Measurements from ENCODE around the gene DMXL2.

DMXL2 gene

GRCh38 chr15:51561271-51561670 is 61.3 kb downstream of the DMXL2 start:
- no peaks in the 10 kb centered on the region for H3K9me3 ChIP-seq (ENCODE audit: insufficient read depth, low read length, severe bottlenecking)
- ATAC-seq (ENCODE audit: insufficient read depth, low read depth) (no peak), DNase-seq (no peak)
- H4K20me1 ChIP-seq (ENCODE audit: insufficient read depth, low read length): no peaks in the 10 kb centered on the region
- H3K27me3 ChIP-seq (ENCODE audit: insufficient read depth, low read length, poor library complexity): no peaks in the 10 kb centered on the region
- H3K9ac ChIP-seq (ENCODE audit: low read depth, low read length): no peak overlapping the region
- no peak overlapping the region for H2AFZ ChIP-seq (ENCODE audit: low read depth, low read length)
- no peak overlapping the region for H3K27ac ChIP-seq (ENCODE audit: low read length)
- H3K4me3 ChIP-seq (ENCODE audit: low read depth in 1 of 2, low read length in 2 of 2): no peak overlapping the region
- no peaks in the 10 kb centered on the region for H3K4me1 ChIP-seq (ENCODE audit: insufficient read depth, low read length)
- no peaks in the 10 kb centered on the region for H3K79me2 ChIP-seq (ENCODE audit: insufficient read depth, low read length)
- peaks cover 5% of the 10 kb centered on the region; the same call in 1 of the 2 replicates for H3K36me3 ChIP-seq (ENCODE audit: insufficient read depth, low read length)
- no peak for TF ChIP-seq EZH2 (IDR thresholded peaks at IDR 0.05; ENCODE audit: borderline replicate concordance, low read depth, low read length, severe bottlenecking)
- TF ChIP-seq, protein P1, sequence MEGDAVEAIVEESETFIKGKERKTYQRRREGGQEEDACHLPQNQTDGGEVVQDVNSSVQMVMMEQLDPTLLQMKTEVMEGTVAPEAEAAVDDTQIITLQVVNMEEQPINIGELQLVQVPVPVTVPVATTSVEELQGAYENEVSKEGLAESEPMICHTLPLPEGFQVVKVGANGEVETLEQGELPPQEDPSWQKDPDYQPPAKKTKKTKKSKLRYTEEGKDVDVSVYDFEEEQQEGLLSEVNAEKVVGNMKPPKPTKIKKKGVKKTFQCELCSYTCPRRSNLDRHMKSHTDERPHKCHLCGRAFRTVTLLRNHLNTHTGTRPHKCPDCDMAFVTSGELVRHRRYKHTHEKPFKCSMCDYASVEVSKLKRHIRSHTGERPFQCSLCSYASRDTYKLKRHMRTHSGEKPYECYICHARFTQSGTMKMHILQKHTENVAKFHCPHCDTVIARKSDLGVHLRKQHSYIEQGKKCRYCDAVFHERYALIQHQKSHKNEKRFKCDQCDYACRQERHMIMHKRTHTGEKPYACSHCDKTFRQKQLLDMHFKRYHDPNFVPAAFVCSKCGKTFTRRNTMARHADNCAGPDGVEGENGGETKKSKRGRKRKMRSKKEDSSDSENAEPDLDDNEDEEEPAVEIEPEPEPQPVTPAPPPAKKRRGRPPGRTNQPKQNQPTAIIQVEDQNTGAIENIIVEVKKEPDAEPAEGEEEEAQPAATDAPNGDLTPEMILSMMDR (IDR thresholded peaks at IDR 0.05; ENCODE audit: borderline replicate concordance, extremely low read depth, low read length, poor library complexity, severe bottlenecking): no peak
- H3K4me2 ChIP-seq (ENCODE audit: insufficient read depth, low read length): no peak overlapping the region

- H3K9ac ChIP-seq (ENCODE audit: low read depth, low read length): no peak overlapping the region
- H3K9me3 ChIP-seq (ENCODE audit: insufficient read depth, low read length, severe bottlenecking): no peaks in the 10 kb centered on the region
- H3K27me3 ChIP-seq (ENCODE audit: insufficient read depth, low read length, poor library complexity): no peaks in the 10 kb centered on the region
- no peak overlapping the region for H3K4me2 ChIP-seq (ENCODE audit: insufficient read depth, low read length)
- no peak for ATAC-seq (ENCODE audit: insufficient read depth, low read depth)
- no peak overlapping the region for H3K4me3 ChIP-seq (ENCODE audit: low read depth in 1 of 2, low read length in 2 of 2)
- no peaks in the 10 kb centered on the region for H3K79me2 ChIP-seq (ENCODE audit: insufficient read depth, low read length)
- no peak for TF ChIP-seq EZH2 (IDR thresholded peaks at IDR 0.05; ENCODE audit: borderline replicate concordance, low read depth, low read length, severe bottlenecking)
- TF ChIP-seq, protein P1 (IDR thresholded peaks at IDR 0.05; ENCODE audit: borderline replicate concordance, extremely low read depth, low read length, poor library complexity, severe bottlenecking): no peak
- no peak for DNase-seq
- no peak overlapping the region for H2AFZ ChIP-seq (ENCODE audit: low read depth, low read length)
- H3K4me1 ChIP-seq (ENCODE audit: insufficient read depth, low read length): no peaks in the 10 kb centered on the region
- H3K36me3 ChIP-seq (ENCODE audit: insufficient read depth, low read length): peaks cover 5% of the 10 kb centered on the region; the same call in 1 of the 2 replicates
- no peaks in the 10 kb centered on the region for H4K20me1 ChIP-seq (ENCODE audit: insufficient read depth, low read length)
- H3K27ac ChIP-seq (ENCODE audit: low read length): no peak overlapping the region
Observed at GRCh38 chr15:51558876-51559275, 63.7 kb downstream of the DMXL2 start.

GRCh38 chr15:51558411-51558810 is 64.2 kb downstream of the DMXL2 start:
- ATAC-seq (ENCODE audit: insufficient read depth, low read depth): no peak
- Histone ChIP-seq H3K4me1 (ENCODE audit: insufficient read depth, low read length) (no peaks in the 10 kb centered on the region), H3K79me2 (ENCODE audit: insufficient read depth, low read length) (no peaks in the 10 kb centered on the region), H4K20me1 (ENCODE audit: insufficient read depth, low read length) (no peaks in the 10 kb centered on the region), H3K9ac (ENCODE audit: low read depth, low read length) (no peak overlapping the region), H3K27me3 (ENCODE audit: insufficient read depth, low read length, poor library complexity) (no peaks in the 10 kb centered on the region), H3K9me3 (ENCODE audit: insufficient read depth, low read length, severe bottlenecking) (no peaks in the 10 kb centered on the region), H3K4me2 (ENCODE audit: insufficient read depth, low read length) (no peak overlapping the region), H3K4me3 (ENCODE audit: low read depth in 1 of 2, low read length in 2 of 2) (no peak overlapping the region), H3K36me3 (ENCODE audit: insufficient read depth, low read length) (peaks cover 5% of the 10 kb centered on the region; the same call in 1 of the 2 replicates), H3K27ac (ENCODE audit: low read length) (no peak overlapping the region), H2AFZ (ENCODE audit: low read depth, low read length) (no peak overlapping the region)
- TF ChIP-seq, protein P1 (IDR thresholded peaks at IDR 0.05; ENCODE audit: borderline replicate concordance, extremely low read depth, low read length, poor library complexity, severe bottlenecking): no peak
- no peak for TF ChIP-seq EZH2 (IDR thresholded peaks at IDR 0.05; ENCODE audit: borderline replicate concordance, low read depth, low read length, severe bottlenecking)
- no peak for DNase-seq

- no peaks in the 10 kb centered on the region for H3K27me3 ChIP-seq (ENCODE audit: insufficient read depth, low read length, poor library complexity)
- ATAC-seq (ENCODE audit: insufficient read depth, low read depth): no peak
- H2AFZ ChIP-seq (ENCODE audit: low read depth, low read length): no peak overlapping the region
- no peaks in the 10 kb centered on the region for H3K4me1 ChIP-seq (ENCODE audit: insufficient read depth, low read length)
- no peak for TF ChIP-seq EZH2 (IDR thresholded peaks at IDR 0.05; ENCODE audit: borderline replicate concordance, low read depth, low read length, severe bottlenecking)
- TF ChIP-seq, protein P1 (IDR thresholded peaks at IDR 0.05; ENCODE audit: borderline replicate concordance, extremely low read depth, low read length, poor library complexity, severe bottlenecking): no peak
- H3K9ac ChIP-seq (ENCODE audit: low read depth, low read length): no peak overlapping the region
- no peaks in the 10 kb centered on the region for H4K20me1 ChIP-seq (ENCODE audit: insufficient read depth, low read length)
- H3K4me3 ChIP-seq (ENCODE audit: low read depth in 1 of 2, low read length in 2 of 2): no peak overlapping the region
- no peaks in the 10 kb centered on the region for H3K9me3 ChIP-seq (ENCODE audit: insufficient read depth, low read length, severe bottlenecking)
- H3K36me3 ChIP-seq (ENCODE audit: insufficient read depth, low read length): no peaks in the 10 kb centered on the region
- no peak for DNase-seq
- no peak overlapping the region for H3K4me2 ChIP-seq (ENCODE audit: insufficient read depth, low read length)
- H3K27ac ChIP-seq (ENCODE audit: low read length): no peak overlapping the region
- H3K79me2 ChIP-seq (ENCODE audit: insufficient read depth, low read length): no peaks in the 10 kb centered on the region
Observed at GRCh38 chr15:51550841-51551240, 71.7 kb downstream of the DMXL2 start.

Measured in DND-41 (cell line).